GM19438 (cell line): ENCODE results near the gene ANO6.
"Not testable (repeated sequence)": the region's sequence is repeated elsewhere in the genome, so short reads cannot be mapped to it uniquely, and the experiment has no call there.

Source experiments
- ATAC-seq: cut with Tn5 transposase; IDR thresholded peaks from one replicate; pipeline ENCODE4 v1.9.1; 2021; ENCODE audit warnings: low read depth; ENCODE audit not compliant: unreplicated experiment

The ANO6 gene

DNA sequence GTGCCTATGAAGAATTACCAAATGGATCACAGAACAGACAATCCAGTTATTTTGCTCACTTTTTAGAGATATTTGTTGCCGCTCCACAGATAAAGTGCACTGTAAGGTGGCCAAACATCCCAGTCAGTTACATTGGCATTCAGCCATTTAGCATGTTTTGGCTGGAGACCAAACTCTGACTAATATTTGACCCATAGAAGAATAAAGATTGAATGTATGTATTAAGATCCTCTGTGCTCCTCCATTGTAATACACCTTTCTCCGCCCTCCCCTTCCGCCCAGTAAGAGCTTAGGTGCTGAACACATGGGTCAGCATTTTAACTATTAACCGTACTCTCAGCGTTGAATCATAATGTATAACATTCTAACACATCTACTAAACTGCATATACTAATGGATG lies 163.4 kb downstream of the ANO6 start:
- ATAC-seq: no peak

DNA sequence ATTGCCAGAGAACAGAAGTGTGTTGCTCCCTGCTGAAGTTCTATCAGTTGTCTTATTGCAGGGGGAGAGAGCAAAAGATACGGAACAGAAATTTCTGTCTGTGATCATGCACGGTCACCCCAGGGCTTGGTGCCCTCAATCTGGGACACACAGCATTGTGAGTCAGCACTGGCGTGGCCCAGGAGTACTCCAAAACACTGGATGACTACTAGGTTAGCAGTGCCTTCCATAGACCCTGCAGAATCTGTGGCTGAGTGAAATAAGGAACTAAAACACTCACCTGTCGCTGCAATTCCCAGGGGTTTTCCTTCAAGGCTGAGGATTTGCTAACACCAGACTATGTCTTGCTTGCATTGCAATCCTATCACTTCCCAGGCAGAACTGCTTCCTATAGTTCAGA lies 165.5 kb downstream of the ANO6 start:
- ATAC-seq: no peak

DNA sequence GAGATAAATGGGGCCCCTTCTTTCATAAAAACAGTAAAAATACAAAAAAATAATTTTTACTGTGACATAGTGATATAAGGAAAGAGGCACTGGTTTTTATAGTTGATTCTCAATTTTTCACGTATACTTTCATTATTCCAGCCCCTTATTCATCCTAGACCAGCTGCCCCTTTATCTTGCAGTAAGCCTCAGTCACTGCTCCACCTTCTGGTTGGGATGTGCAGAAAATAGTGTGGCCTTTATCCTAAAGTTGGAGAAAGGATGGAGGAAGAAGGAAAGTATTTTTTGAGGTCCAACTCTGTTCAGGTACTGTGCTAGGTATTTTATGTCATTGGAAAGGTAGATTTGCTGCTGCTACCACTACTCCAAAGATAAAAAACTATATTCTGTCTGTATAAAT lies 172.7 kb downstream of the ANO6 start:
- no peak for ATAC-seq

DNA sequence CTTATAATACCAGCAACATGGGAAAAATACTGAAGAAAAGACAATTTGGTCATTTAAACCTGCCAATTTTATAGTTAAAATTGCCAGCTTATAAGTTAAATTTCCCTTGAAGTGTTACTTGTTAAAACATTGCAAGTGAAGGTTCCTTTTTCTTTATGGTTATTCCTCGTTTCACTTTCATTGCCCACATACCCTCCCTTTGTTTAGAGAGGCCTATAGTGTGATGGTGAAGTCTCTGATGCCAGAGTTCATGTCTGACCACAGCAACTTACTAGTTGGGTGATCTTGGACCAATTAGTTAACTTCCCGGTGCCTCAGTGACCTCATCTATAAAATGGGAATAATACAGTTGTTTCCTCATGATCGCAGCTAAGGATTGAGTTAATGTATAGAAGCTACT lies 173.5 kb downstream of the ANO6 start:
- ATAC-seq: no peak

DNA sequence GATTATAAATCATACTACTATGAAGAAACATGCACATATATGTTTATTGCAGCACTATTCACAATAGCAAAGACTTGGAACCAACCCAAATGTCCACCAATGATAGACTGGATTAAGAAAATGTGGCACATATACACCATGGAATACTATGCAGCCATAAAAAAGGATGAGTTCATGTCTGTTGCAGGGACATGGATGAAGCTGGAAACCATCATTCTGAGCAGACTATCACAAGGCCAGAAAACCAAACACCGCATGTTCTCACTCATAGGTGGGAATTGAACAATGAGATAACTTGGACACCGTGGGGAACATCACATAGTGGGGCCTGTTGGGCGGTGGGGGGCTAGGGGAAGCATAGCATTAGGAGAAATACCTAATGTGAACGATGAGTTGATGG lies 181.6 kb downstream of the ANO6 start:
- not testable (repeated sequence) for ATAC-seq

DNA sequence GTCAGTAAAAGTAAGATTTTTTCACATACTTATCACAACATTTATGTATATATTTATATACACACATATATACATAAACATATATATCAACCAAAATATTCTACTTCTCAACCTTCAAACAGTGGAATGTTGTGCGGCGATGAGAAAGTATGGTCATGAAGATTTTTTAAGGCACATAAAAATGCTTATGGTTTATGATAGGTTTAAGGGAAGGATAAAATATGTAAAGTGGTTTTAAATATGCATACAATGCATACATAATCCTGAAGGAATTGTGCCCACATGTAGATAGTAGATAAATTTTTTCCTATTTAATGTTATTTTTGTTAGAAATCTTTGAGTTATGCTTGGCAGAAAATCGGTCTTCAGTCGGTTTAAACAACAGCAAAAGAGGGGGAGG lies 182.7 kb downstream of the ANO6 start:
- no peak for ATAC-seq

DNA sequence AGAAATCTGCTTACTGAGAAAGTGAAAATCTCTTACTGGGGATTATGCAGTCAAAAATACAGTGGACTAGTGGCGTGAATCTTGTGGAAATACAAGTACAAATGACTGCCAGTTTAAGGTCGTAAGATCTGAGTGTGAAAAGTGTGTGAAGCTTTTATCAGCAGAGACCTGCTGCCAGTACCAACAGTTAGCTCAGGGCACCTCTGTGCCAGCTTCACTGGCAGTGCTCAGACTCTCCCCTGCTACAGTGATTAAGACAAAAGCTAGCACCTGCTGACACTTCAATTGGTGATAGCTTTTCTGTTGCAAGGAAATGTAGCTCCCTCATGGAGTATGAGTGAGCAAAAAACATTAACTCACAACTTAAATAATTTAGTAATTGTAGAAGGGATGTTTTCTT lies 185.1 kb downstream of the ANO6 start:
- ATAC-seq: no peak

DNA sequence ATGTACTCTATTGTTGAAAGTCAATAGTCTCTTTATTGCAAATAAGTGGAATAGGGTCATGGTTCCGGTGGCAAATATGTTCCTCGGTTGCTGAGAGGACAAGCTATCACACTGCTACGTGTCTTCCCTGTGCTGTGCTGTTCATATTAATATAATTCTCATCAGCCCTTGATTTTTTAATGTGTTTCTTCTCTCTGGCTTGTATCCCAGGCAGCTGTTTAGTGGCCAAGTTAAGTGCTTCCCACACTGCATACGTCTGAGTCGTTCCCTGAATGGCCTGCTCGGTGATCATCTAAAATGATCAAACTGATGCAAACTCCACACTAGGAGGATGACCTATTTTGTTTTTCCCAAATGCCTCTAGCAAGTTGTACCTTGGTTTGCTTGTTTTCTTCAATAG lies 186.4 kb downstream of the ANO6 start:
- ATAC-seq: no peak

DNA sequence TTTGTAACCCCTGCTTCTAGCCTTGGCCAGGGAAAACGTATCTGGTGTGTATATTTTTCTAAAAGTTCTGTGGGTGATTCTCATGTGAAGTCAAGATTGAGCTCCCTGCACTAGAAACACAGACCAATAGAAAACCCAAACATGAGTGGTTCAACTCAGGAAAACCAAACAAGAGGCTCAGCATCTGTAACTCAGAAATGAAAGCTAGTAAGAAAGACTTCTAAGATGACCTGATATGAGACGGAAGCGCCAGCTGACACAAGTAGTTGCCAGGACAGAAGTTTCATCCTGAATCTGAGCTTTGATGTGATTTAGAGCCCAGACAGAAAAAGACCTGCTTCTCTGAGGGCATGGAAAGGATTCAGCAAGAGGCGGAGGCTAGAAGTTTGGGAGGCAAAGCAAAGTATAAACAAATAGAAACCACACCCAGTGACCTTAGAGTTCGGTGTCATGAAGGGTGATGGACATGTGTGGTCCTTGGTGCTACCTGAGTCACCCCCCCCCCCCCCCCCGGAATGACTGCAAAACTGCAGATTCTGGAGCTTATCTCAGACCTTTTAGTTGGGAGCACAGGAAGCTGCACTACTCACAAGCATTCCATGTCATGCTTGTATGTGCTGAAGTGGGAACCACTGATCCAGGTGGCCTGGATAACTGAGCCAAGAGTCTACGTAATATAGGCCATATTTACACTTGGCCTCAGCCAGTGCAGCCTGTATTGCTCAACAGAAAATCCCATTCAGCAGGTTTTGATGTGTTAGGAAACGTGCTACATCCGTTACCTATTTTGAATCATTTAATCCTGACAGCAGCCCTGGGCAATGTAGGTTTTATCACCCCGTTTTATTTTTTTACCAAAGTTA lies 191.3 kb downstream of the ANO6 start:
- ATAC-seq: no peak

DNA sequence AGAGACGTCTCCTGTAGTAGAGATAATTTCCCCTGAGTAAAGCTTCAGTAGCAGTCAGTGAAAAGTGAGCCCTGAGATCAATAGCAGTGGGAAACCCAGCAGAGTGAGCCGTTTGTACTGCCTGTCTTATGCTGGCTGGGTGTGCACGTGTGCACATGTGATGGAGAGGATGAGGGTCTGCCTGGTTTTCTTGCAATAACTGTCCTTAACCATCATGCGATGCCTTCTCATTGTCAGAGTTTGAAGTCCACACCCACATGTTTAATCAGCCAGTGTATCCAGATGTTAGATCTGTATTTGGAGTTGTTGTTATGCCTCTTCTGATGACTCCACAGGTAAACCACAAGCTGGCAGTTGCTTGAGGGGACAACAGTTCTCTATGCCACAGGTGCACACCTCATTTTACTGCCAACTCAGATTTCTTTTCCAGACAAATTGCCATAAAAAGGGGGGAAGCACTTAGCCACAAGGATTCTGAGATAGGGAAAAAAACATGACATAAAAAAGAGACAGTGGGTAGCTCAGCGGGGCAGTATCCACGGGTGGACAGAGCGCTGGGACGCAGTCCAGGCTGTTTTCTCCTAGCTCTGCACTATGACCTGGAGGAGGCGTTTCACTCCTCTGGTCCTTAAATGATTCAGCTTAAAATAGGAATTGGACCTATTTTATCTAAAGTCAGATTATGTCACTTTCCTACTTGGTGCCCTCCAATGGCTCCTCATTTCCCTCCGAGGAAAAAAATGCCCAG lies 192.3 kb downstream of the ANO6 start:
- ATAC-seq: no peak

DNA sequence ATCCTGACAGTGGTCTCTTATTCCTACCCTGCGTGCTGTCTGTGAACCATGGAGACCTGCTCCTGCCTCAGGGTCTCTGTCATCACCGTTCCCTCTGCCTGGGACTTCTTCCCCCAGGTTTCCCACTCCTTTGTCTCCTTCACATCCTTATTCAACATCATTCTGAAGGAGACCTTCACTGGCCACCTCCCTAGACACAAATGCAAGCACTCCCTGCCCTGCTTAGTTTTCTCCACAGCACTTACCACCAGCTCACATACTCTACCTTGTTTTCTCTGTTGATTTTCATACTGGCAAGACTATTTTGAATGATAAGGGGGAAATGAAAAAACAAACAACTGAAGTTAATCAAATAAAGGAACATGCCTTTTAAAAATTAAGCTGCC lies 192.8 kb downstream of the ANO6 start:
- ATAC-seq: no peak

DNA sequence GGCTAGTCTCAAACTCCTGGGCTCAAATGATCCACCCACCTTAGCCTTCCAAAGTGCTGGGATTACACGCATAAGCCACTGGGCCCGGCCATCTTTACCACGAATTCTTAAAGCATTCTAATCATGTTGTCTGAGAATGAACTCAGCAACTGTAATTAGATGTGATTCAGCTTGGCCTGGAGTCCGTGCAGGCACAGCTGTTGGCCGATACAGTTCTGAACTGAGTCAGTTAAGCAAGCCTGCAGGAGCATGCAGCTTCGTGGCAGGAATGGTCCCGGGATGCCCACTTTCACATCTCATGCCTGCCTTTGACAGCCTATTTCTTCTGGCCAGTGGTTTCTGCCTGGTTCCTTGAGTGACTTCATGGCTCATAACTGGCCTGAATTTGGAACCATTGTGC lies 194.1 kb downstream of the ANO6 start:
- no peak for ATAC-seq

DNA sequence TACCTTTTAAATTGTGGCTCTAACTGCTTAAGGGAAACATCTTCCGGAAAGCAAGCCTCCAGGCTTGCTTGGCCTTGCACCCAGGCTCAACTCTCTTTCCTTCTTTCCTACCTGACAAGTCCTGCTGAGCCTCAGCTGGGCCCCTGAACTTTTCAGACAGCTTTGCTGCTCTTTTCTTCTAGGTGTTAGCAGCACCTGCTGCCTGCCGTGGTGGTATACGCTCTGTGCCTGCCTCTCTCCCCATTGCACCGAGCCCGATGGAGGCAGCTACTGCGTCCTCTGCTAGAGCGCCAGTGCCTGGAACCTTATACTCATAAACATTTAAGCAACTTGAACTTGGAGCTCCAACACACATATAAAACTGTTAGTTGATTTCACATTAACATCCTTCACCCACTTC lies 195.7 kb downstream of the ANO6 start:
- no peak for ATAC-seq

DNA sequence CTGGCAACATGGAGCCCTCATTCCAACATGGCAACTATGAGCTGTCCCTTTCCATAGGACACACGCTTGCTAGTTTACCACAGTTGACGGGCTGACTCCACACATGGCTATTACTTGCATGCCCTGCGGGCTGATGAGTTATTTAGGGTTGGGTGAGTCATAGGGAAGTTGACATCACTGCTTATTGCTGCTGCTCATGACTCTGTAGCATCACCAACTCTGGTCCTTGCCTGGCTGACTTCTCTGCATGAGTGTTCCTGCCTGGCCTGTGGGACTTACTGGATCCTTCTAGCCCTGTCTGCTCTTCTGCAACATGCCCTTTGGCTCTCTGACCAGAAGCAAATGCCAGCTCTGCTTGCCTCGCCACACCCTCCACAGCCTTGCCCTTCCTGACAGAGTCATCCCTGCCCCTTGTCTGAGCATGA lies 199.5 kb downstream of the ANO6 start:
- no peak for ATAC-seq

DNA sequence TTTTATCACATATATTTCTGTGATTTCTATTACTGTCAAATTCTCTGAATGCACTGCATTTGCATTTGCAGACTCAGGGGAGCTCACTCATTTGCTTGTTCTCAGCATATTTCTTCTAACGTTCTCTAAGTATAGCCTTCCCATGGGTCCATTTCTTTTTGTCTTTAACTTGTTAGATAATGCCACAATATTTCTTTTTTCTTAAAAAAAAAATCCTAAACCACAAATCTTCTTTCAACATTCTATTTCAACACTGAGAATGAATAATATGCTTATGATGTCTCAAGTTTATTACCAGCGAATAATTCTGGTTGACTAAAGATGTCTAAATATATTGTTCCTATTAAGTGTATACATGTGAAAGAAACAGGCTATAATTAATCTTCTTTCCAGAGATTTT lies 200.2 kb downstream of the ANO6 start:
- ATAC-seq: no peak

DNA sequence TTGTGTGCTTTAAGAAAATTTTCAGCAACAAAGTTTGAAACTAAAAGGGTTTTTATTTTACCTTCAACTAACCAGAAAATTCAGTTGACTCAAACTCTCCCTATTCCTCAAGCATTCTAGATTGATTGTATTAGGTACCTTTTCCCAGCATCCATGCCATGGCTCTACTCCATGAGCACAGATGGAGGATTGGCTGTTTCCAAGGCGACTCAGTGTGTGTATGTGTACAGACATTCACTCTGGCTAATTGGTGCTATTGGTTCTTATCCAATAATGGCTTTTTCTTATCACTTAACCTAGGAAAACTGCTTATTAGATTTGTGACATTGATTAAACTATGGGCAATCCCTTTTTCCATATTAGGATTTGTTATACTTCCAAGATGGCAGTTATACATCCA lies 202.6 kb downstream of the ANO6 start:
- no peak for ATAC-seq

DNA sequence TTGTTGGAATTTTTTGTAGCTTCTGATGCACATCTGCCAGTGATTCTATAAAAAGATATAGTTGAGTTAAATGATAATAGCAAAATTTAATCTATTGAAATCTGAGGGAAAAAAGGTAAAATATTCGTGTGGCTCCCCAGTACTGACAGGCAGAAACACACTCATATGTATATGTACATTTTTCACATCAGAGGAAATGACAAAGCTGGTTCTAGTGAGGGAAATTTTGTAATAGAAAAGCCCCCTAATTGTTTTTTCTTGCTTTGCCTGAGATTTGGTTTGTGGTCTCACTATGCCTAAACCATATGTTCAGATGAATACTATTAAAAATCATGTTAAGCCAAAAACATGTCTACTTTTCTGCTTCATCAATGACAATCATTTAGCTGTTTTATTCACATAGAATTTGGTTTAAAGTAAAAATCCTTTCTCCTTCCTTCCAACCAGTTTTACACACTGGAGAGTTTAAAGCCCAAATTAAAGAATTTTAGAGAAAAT lies 203.5 kb downstream of the ANO6 start:
- ATAC-seq: no peak

DNA sequence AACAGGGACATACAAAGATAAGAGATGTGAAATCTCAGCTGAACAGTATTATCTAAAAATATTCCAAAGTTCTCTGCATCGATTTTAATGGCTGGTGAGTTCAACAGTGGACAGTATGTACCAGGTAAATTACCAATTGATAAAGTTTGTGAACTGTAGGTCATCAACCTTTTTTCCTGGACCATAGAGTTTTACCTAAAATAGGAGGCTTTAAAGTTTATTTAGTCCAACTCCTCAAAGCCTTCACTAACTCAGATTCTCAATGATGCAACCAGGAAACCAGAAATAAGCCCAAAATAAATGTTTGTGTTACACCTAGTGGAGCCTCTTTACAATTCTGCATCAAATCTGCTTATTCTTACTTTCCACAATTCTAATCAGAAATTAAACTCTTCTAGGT lies 205.8 kb downstream of the ANO6 start:
- ATAC-seq: no peak

DNA sequence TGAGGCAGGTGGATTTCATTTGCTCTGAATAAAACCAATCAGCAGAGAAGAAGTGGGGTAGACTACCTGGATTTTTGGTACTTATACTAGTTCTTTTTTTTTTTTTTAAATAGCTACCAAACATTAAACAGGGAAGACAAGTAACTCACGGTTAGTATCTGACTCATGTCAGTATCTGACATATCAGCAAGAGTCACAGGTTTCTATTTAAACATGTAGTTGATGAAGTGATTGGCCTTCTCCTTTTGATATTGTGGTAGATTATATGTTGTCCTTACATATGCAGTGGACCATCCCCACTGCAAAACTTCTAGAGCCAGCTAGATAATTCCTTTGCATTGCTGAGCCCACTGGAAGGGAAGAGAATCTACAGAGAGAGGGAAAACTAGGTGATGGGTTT lies 208.0 kb downstream of the ANO6 start:
- ATAC-seq: no peak

DNA sequence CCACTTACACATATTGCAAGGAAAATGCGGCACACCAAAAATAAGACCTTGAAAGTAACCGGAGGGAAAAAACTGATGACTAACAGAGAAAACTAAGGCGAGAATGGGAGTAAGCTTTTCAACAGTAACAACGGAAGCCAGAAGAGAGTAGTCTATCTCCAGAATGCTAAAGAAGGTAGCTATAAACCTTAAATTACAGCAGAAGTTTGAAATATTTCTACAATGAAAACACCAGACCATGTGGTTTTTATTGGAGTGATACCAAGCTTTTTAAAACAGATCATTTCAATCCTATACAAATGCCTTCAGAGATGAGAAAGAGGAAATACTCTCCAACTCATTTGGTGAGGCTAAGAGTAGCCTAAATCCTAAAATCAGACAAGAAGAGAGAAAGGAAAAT lies 209.5 kb downstream of the ANO6 start:
- no peak for ATAC-seq

DNA sequence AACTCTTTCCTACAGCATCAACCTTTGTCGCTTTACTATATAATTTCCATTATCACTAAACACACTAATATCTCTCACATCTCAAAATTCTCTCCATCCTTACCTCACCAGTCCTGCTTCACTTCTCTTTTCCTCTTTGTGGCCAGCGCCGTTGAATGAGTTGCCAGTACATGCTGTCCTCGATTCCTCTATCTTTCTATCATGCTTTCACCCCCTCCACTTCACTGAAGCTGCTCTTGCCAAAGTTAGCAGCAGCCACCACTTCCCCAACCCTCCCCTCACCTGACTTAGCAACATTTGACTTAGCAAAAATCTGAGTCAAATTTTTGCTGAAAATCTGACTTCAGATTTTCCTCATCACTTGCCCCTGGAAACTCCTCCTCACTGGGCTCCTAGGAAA lies 210.4 kb downstream of the ANO6 start:
- ATAC-seq: no peak

DNA sequence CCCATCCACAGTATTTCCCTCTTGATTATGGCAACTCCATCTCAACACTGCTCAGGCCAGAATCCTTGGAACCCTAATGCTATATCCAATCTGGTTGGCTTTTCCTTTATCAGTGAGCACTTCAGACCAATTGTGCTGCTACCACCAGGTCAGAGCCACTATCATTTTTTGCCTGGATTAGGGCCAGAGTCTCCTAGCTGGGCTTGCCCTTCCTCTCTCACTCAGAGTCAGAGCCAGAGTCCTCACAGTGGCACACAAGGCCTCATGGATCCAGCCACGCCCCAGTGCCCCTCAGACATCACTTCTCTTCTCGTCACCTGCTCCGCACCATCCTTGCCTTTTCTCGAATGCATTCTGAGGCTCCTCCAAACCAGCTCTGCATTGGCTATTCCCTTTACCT lies 211.1 kb downstream of the ANO6 start:
- ATAC-seq: no peak
